CD4-positive, alpha-beta T cell treated with Interleukin-1 beta for 1 hour (primary cell): ENCODE results near the gene PREPL.
A peak's percentile ranks its signal among the peaks of the same experiment; 100 is the strongest.
"Not testable (repeated sequence)": the region's sequence is repeated elsewhere in the genome, so short reads cannot be mapped to it uniquely, and the experiment has no call there.

Source experiments
- DNase-seq, 2 donors: peaks; one replicate each; pipeline ENCODE4 v3.0.0-alpha.2; 2020 to 2022

The PREPL gene

DNA sequence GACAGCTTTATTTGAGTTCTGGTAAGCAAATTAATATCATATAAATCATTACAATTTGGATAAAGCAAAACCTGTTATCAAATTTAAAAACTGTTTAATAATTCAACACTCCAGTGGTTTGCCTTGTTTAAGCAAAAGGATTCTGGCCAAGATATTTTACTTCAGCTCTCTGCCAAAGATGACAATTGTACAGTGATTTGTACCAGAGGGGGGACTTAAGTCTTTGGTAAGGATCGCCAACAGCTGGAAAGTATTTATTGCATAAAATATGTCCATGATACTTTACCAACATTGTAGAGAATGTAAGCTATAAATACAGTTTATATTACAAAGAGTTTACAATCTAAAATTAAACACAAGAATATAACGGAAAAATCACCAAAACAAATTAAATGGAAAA lies 13.8 kb downstream of the PREPL start:
- no peak for DNase-seq

GRCh38 chr2:44342854-44343253 lies 18.4 kb downstream of the PREPL start:
- peak in 1 of 2 donors; percentile 37 for DNase-seq

GRCh38 chr2:44335806-44336538 lies 25.3 kb downstream of the PREPL start:
- no peak for DNase-seq

GRCh38 chr2:44333994-44334393 lies 27.3 kb downstream of the PREPL start:
- no peak for DNase-seq

GRCh38 chr2:44330801-44331200 lies 30.5 kb downstream of the PREPL start:
- no peak for DNase-seq

DNA sequence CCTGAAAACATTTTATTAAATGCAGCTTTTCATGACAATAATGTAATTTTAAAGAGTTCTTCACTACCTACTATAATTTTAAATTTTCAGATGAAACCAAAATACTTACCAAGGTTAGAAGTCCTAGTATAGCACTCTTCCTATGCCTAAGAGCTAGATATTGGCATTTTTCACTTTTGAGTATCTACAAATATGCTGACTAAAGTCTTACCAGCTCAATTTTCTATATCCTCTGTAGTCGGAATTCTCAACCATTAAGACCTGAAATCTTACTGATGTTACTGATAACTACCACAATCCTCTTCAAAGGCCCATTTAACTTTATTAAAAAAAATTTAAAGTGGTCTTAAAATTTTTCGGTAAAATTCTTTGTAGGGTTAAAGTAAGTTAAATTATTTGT lies 32.0 kb downstream of the PREPL start:
- no peak for DNase-seq

DNA sequence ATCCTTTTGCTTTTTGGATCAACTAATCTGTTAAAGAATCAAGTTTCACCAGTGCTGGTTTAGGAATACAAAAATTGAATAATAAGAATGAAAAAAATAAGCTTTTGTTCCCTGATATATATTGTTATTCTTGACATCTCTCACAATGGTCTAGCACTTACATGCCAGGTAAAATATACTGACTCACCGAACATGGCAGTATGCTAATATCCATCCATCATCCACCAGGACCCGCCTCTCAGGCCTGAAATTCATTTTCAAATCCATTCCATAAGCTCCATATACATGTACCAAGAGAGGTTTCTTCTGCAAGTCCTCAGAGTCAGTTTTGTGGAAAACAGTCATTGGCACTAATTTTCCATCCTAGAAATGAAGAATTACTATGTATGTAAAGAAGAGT lies 32.5 kb downstream of the PREPL start:
- no peak for DNase-seq

DNA sequence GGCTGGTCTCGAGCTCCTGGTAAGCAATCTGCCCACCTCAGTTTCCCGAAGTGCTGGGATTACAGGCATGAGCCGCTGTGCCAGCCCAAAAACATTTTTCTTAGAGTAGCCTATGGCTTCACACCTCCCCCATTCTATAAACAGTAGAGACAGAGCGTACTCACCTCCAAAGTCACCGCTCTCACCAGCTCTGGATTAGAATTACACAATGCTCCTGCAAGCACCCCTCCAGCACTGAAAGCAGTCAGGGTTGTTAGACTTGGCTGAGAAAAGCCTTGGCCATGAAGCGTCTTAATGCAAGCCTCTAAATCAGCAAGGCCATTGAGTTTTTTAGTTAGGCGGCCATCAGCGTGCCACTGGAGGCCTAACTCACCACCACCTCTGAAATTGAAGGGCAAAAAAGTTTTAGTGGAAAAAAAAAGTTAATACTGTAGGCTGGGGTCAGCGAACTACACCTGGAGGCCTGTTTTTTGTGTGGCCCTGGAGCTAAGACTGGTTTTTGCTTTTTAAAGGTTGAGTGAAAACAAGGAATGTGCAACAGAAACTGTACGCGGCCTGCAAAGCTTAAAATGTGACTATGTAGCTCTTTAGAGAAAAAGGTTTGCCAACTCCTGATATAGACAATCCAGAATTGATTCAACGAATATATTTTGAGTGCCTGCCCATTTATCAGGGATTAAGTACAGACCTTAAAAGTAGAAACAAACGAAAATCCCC lies 34.6 kb downstream of the PREPL start:
- DNase-seq: no peak

GRCh38 chr2:44325897-44326296 lies 35.4 kb downstream of the PREPL start:
- DNase-seq: no peak

- no peak for DNase-seq
Measured at GRCh38 chr2:44324971-44325426, 36.3 kb downstream of the PREPL start.

DNA sequence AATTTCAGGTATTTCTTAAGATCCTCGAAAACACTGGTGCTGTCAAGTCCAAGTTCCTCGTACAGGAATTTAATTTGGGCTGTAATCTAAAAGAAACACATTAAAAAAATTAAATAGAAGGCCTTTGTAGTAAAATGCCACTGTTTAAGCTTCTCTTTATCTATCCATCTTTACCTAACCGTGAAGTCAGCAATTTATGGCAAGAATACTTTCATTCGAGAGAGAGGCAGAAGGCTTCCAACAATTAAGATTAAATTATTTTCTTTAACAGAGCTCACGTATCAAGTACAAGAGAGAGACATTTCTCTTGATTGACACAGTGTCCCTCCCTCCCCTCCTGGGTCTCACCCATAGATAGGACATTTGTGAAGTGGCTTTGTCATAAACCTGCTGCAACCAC lies 39.9 kb downstream of the PREPL start:
- DNase-seq: no peak

GRCh38 chr2:44320832-44321231 lies 40.5 kb downstream of the PREPL start:
- DNase-seq: no peak

GRCh38 chr2:44315945-44316344 lies 45.3 kb downstream of the PREPL start:
- no peak for DNase-seq

- no peak for DNase-seq
Measured at GRCh38 chr2:44314362-44314761, 46.9 kb downstream of the PREPL start.

DNA sequence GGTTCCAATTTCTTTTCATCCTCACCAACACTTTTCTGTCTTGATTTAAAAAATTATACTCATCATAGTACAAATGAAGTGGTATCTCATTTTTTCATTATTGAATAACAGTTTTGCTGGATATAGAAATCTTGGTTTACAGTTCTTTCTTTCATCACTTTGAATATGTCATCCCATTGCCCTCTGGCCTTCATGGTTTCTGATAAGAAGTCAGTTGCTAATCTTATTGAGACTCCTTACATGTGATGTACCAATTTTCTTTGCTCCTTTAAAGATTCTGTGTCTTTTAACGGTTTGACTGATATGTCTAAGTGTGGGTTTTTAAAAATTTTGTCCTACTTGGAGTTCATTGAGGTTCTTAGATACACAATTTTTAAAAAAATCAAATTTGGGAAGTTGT lies 51.0 kb downstream of the PREPL start:
- DNase-seq: no peak

- DNase-seq: no peak
Measured at GRCh38 chr2:44305882-44306281, 55.4 kb downstream of the PREPL start.

GRCh38 chr2:44304258-44304657 lies 57.0 kb downstream of the PREPL start:
- no peak for DNase-seq

- DNase-seq: not testable (repeated sequence)
Measured at GRCh38 chr2:44303766-44304165, 57.5 kb downstream of the PREPL start.

DNA sequence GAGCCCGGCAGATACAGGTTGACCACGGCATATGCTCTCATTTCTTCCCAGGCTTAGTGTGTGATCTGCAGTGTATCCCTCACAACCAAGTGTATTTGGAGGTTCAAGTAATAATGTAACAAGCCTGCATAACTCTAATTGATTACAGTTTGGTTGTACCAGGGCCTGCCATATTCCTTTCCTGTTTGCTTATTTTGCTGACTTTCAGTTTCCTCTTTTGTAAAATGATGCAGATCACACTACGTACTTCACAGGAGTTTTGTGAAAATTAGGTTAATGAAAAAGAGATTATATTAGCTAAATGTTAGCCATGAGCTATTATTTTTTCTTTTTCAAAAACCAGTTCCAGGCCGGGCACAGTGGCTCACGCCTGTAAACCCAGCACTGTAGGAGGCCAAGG lies 60.2 kb downstream of the PREPL start:
- no peak for DNase-seq

DNA sequence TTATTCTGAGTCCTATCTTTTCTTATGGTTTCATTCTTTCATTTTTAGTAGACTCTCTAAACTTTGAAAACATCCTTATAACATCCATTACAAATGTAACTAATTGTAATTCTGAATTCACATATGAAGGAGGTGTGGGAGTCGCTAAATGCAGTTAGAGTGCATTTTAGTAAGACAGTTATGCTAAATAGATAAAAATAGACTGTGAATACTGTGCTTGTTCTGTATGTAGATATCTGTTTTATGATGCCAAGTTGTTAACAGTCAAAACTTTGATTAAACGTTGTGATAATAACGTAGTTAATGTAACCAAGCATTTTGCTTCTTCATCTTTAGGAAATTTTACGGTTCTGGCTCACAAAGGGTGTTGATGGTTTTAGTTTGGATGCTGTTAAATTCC lies 61.7 kb downstream of the PREPL start:
- DNase-seq: no peak

- no peak for DNase-seq
Measured at GRCh38 chr2:44297431-44297830, 63.9 kb downstream of the PREPL start.

DNA sequence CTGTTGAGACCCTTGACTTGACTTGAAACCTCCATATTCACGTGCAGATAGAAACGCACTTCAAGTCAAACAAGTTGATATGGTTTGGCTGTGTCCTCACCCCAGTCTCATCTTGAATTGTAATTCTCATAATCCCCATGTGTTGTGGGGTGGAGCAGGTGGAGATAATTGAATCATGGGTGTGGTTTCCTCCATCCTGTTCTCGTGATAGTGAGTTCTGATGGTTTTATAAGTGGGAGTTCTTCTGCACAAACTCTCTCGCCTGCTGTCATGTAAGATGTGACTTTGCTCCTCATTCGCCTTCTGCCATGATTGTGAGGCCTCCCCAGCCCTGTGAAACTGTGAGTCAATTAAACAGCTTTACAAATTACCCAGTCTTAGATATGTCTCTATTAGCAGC lies 64.6 kb downstream of the PREPL start:
- no peak for DNase-seq

DNA sequence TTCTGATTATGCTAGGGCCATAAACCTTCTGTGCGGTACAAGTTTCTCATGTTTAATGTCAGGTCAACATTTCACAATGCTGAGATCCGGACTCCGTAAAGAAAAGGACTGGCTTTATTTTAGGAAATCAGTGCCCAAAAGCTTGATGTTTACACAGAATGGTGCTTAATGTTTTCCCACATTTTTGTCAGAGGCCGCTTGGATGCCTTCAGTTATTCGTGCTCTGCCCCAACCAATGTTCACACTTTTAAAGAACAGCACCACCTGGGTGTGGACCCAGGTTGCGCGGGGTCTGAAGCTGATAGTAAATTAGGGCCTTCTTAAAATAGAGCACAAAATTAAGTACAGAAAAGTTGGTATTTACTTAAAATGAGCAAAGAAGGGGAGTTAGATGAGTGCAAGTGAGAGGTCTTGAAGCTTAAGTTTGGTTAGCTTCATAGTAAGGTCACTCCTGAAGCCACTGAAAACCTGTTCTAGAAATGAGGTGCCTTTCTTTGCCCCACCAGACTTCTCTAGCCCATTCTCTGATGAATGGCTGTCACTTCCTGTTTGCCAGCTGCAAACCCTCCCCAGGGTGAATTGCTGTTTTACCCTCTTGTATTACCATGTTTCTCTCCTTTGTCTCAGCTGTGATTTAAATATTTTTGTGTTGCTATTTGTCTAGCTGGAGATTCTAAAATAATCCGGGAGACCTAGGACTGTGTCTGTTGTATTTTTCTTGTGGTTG lies 65.5 kb downstream of the PREPL start:
- peak in 1 of 2 donors; percentile 17 for DNase-seq

GRCh38 chr2:44295113-44295512 lies 66.2 kb downstream of the PREPL start:
- DNase-seq: no peak
